GM19452 (cell line): ENCODE data around the gene SETMAR.
A peak's percentile ranks its signal among the peaks of the same experiment; 100 is the strongest.

ENCODE experiments used
- ATAC-seq: cut with Tn5 transposase; IDR thresholded peaks from one replicate; pipeline ENCODE4 v1.9.1; 2021; ENCODE audit not compliant: unreplicated experiment

Gene SETMAR

DNA sequence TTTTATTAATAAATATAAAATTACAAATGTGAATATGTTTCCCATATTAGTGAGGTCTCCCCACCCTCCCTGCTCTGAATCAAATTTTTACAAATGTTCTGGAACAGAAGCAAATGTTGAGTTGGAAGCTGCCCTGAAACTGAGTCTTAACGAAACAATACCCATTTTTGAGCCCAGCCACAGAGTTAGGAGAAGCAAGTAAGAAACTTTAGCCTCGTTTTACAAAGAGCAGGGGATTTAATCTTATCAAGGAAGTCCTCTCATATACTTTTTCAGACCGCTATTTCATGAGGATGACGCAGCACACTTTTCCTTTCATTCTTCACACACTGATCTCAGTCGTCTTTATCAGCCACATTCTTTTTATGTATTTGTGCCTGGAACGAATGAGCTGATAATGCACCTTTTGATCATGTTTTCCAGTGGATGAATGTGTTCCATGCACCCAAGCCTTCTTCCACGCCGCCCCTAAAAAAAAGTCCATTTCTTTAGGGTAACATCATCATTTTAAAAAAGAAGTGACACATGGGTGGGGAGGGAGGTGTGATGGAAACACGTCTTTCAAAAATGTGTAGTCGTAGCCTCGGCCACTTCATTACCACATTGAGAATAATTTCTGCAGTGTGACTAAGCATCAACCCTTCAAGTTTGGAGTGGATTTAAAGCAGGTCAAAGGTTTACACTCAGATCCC lies 48.1 kb downstream of the SETMAR start:
- ATAC-seq = peak; percentile 65

GRCh38 chr3:4351872-4352271 lies 48.7 kb downstream of the SETMAR start:
- no peak for ATAC-seq

DNA sequence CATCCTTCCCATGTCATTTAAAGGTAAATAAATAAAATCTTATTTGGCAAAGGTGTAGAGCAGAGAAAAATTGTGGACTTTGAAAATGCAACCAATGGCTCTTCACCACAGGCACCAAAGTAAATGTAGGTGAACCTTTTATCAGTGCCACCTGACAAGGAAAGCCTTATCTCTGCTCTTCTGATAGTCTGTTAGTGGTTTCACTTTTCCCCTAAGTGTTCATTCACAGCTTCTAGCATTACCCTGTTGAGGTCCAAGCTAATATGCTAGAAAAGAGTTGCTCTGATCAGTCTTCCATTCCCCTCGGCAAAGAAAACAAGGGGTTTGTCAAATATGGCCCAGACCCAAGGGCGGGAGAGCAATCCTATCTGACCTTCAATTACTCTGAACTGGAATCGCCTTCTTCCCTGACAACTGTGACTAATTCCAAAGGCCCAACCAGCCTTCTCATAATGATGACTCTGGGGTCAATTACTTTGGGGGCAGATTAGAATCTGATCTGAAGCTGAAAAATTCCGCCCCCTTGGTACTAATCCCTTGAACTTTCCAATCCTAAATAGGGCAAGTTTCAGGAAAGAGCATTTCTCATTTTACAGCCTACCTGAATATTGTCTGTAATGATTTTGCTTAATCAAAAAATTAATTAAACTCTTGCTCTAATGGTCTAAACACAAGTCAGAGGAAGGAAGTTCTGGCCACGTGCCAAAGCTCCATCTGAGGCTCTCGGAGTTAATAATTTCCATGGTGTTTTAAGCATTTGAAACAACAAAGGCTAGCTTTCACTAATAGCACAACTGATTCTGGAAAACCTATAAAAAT lies 52.4 kb downstream of the SETMAR start:
- ATAC-seq = no peak

DNA sequence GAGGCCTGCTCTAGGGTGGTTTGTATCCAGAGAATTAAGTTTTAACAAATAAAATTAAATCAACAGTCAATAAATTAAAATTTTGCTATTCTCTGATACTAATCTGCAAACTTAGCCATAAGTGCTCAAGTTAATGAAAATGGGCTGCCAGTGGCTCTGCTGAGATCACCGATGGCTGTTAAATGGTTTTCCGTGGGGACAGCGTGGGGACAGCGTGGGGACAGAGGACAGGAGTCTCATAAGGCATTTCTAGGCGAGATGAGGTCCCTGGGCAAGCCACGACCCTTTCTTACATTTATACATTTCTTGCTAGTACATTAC lies 53.0 kb downstream of the SETMAR start:
- ATAC-seq = no peak

DNA sequence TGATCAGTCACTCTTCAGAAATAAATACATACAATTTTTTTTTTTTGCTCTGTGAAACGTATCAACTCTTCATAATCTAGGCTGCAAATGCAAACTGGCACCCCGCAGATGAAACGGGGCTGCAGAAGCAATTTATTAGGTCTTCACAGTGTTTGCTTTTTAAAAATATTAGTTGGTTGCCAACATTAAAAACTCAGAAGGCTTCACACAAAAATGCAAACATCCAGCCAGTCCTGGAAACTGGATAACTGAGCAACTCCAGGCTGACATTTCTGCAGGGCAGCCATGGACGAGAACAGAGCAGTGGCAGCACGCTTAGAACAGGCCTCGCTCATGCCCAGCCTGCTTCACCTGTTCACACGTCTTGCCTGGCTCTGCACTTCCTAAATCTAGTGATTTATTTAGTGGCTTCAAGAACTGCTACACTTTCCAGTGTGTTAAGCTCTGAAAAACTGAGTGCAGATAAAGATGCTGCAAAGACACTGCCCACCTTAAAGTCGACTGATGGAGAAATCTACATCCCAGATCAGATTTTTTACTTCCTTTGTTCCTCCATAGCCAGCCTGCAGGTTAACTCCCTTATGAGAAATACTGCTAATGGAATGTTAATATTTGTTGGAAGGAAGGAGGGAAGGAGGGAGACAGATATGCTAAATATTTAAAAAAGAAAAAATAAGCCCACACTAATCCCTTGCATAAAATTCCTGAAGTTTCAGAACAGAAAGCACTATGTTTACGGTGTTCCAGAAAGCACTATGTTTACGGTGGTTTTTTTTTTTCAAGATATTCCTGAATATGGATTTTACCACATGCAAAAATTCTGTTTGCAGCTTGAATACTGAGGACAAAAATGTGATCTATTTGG lies 53.6 kb downstream of the SETMAR start:
- ATAC-seq = no peak

- no peak for ATAC-seq
Observed at GRCh38 chr3:4358273-4358672, 55.1 kb downstream of the SETMAR start.

DNA sequence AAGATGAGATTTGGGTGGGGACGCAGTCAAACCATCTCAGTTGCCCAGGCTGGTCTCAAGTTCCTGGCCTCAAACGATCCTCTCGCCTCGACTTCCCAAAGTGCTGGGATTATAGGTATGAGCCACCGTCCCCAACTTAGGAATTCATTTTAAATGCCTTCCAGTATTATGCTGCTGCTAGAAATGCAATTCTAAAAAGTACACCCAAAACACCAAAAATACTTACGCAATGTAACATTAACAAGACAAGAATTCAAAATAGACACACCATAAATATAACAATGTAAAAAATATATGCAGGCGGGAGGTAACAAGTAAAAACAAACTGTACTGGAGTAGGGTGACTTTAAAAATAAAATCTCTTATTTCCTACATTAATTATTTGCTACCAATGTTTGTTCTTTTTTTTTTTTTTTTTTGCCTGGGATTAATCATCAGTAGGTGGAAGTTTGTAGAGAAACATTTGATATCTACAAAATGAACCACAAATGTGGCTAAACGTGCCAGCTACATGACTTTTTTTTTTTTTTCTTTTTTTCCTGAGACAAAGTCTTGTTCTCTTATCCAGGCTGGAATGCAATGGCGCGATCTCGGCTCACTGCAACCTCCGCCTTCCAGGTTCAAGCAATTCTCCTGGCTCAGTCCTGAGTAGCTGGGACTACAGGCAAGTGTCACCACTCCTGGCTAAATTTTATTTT lies 56.8 kb downstream of the SETMAR start:
- ATAC-seq = no peak

DNA sequence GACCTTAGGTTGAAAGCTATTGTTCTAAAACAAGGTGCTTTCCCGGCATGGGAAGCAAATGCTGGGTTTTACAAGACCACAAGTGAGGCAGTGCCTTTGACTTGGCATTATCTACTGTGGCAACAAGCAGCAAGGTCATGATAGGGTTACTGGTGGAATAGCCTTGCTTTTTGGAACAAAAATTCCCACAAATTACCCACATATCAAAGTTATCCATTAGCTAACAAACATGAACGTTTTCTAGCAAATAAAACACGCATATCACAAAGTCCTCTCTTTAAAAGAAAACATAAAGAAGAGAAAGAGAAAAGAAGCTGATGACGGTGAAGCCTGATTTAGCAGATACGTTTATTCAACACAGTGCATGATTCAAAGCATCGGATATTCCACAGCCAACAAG lies 57.6 kb downstream of the SETMAR start:
- no peak for ATAC-seq

DNA sequence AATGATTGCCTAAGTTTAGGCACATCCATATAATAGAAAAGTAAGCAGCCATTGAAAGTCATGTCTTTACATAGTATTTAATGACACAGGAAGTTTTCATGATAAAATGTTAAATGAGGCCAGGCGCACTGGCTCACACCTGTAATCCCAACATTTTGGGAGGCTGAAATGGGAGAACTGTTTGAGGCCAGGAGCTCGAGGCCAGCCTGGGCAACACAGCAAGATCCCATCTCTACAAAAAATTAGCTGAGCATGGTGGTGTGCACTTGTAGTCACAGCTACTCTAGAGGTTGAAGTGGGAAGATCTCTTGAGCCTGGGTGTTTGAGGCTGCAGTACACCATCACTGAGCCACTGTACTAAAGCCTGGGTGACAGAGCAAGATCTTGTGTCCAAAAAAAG lies 59.4 kb downstream of the SETMAR start:
- no peak for ATAC-seq
